Activated CD4-positive, alpha-beta T cell treated with anti-CD3 and anti-CD28 coated beads for 24 hours (primary cell): ENCODE data around the gene PDF.

Experiments used
- DNase-seq, 2 donors: peaks; one replicate each; pipeline ENCODE4 v3.0.0-alpha.2; 2020; ENCODE audit warnings: low read depth in 2 of 2

The PDF gene

GRCh38 chr16:69339289-69340094, 9.1 kb upstream of the PDF start, which contains the start of the genes COG8 and NIP7:
COG8 (minus strand) TSS chr16:69339564; CDS start chr16:69339552, 12 bp downstream.
NIP7 (plus strand) TSS chr16:69339772; CDS start chr16:69339830, 58 bp downstream.
- DNase-seq = peak; percentile 86 to 89

- peak in 1 of 2 donors; percentile 27 for DNase-seq
Measured at GRCh38 chr16:69338557-69339288, 8.3 kb upstream of the PDF start.

DNA sequence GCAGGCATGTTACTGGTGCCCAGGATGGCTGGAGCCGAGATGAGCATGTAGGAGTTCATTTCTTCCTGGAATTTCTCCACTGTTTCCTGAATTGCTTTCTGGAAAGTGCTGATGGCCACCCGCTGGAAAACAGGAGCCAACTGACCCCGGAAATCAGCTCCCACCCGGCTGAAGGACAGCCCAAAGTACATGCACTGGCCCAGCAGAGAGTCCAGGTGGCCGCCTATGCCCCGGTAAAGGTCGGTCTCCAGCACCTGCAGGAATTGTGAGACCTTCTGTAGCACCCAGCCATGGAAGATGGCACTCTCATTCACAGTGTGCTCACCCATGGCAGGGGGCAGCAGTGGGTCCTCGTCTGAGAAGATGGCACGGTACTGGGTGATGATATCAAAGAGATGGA, 4.3 kb upstream of the PDF start:
- DNase-seq = no peak

DNA sequence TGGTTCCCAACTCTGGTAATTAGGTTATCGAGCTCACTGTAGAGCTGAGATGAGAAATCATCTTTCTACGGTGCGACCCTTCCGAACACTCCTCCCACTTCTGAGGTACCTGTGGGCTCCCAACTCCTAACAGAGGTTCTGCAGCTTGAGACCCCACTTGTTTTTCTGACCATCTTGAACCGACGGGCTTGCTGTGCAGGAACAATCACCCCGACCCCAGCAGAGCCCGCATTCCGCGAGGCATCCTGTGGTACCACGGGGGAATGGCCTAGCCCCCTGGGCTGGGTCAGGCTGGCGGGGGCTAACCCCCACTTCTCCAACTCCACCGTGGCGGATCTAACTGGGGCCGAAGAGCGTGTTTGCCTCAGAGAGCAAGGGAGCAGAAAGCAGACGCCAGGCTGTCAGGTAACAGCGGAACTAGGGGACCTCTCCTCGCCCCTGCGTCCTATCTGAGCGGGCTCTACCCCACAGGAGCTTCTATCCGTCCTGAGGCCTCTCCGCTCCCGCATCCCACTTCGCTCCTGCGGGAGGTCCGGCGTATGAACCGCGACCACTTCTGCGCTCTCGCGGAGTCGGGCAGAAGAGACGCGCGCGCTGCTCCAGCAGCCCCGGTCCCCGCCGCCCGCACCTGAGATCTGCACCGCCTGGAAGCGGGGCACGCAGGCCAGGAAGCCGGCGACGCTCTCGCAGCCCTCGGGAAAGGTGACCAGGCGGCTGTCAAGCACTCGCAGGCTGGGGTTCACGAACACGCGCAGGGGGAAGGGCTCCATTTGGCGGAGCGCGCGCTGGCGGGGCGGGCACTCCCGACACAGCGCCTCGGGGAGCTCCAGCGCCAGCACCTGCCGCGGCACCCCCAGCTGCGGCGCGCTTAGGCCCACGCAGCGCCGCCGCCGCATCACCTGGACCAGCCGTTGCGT, 761 bp downstream of the PDF start:
- no peak for DNase-seq

DNA sequence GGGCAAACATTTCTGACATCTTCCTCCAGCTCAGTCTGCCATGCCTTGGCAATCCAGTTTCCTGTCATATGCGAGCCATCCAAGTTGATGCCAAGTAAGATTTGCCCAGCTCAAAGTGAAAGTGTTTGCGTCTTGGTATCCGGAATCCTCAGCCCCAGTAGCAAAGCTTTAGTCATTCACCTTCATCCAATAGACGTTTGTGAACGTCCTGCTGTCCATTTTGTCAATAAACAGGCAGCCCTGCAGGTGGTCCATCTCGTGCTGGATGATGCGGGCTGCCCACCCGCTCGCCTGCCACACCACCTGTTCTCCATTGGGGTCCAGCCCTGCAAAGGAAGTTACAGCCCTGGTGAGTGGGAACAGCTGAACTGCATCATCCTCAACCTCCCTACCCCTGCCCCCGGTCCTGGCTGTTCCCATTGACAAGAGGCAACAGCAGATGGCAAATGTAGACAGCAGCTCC, 1.5 kb downstream of the PDF start:
- no peak for DNase-seq

DNA sequence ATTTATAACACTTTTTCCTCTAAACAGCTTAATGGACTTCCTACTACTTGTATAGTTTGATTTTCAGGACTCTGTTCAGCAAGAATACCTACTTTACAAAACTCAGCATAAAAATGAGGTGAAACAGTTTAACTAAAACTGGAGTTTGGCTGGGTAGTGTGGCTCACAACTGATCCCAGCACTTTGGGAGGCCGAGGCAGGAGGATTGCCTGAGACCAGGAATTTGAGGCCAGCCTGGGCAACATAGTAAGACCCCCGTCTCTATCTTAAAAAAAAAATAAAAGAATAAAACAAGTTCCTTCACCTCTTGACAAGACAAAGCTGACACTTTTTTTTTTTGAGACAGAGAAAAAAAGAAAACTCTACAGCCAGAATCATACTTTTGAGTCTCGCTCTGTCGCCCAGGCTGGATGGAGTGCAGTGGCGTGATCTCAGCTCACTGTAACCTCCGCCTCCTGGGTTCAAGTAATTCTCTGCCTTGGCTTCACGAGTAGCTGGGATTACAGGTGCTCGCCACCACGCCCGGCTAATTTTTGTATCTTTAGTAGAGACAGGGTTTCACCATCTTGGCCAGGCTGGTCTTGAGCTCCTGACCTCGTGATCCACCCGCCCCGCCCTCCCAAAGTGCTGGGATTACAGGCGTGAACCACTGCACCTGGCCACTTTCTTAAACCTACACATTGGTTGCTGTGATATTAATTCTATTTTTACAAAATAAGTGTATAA, 2.6 kb downstream of the PDF start:
- DNase-seq = no peak

GRCh38 chr16:69326172-69326873, 4.1 kb downstream of the PDF start:
- DNase-seq = no peak

- DNase-seq = no peak
Measured at GRCh38 chr16:69325784-69326171, 4.6 kb downstream of the PDF start.

- no peak for DNase-seq
Measured at GRCh38 chr16:69324585-69325253, 5.7 kb downstream of the PDF start.

GRCh38 chr16:69324013-69324531, 6.3 kb downstream of the PDF start:
- no peak for DNase-seq

DNA sequence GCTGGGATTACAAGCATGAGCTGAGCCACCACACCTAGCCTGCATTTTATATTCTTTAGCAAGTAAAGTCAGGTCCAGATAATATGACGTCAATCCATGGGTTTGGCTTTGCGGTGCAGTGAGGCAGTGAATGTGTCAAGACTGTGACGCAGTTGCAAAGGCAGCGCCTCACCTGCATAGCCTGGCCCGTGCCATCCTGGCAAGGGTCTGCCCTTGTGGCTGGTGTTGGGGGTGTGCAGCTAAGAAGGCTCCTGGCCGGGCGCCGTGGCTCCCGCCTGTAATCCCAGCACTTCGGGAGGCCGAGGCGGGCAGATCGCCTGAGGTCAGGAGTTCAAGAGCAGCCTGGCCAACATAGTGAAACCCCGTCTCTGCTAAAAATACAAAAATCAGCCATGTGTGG, 7.0 kb downstream of the PDF start:
- no peak for DNase-seq

DNA sequence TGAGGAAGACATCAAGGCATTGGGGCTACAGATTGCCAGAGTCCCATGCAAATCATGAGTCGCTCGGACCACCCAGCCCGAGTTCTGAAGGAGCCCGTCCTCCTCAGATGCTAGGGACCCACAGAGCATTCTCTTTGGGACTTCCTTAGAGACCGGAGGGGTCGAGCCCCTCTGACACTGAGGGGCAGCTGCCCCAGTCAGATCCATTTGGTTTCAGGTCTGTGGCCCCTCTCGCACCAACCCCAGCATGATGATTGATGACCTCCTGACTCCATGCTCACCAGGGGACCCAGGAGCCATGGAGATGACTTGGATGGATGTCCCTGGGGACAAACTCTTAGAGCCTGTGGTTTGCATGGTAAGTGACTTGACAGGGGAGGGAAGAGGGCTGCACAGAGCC, 8.0 kb downstream of the PDF start:
- DNase-seq = no peak

DNA sequence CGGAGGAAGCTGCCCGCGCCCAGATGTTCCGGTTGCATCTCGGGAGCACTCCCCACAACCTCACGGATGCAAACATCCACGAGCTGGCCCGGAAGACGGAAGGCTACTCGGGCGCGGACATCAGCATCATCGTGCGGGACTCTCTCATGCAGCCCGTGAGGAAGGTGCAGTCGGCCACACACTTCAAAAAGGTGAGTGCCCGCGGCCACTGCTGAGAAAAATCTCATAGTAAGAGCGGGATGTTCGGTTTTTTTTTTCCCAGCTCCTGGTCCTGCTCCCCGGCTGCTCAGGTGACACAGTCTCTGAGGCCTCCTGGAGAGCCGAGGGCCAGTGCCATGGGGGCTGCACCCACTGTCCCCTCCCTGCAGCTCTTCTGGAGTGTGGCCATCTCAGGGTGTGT, 9.3 kb downstream of the PDF start:
- DNase-seq = no peak

- DNase-seq = no peak
Measured at GRCh38 chr16:69320740-69321073, 9.7 kb downstream of the PDF start.

DNA sequence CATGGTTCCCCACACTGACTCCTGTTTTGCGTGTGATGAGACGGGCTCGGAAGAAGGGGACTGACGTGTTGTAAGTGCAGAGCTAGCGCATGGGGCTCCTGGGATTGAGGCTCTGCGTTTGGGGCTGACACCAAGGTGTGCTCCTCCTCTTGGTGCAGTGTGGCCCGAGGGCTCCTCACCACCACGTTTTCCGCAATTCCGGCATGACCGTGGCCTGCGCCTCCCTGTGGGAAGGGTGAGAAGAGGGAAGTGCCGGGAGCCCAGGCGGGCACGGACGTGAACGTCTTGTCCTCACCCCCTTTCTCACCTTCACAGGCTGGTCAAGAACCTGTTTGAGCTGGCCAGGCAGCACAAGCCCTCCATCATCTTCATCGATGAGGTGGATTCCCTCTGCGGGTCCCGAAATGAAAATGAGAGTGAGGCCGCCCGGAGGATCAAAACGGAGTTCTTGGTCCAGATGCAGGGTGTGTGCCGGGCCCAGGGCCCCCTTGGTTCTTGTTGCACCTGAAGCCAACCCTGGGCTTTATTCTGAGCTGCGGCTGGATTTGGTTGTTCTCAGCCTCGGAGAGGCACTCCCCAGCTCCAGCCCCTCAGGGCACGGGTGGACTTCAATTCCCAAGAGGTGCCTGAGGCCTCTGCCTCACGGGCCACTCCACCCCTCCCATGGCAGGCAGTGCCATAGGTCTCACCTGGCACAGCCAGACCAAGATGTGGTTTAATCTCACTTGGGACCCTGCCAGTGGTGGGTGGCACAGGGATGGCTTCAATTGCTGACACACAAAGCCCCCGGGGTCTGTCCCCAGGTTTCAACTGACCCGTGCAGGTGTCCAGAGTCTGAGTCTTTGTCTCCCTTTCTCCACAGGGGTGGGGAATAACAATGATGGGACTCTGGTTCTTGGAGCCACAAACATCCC, 10.3 kb downstream of the PDF start:
- no peak for DNase-seq

- no peak for DNase-seq
Measured at GRCh38 chr16:69319381-69319780, 11.0 kb downstream of the PDF start.

DNA sequence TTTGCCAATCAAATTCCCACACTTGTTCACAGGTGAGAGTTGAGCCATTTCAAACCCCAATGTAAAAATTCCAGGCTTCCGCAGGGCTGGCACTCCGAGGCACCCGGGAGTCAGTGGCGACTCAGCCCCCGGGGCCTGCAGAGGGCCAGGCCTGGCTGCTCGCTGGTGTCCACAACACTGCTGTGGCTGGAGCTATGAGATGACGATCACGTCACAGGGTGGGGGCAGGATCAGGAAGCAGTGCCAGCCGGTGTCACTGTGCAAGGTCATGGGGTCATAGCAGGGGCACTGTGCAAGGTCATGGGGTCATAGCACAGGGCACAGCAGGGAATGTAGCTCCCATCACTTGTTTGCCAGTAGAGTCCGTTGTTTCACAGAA, 11.5 kb downstream of the PDF start:
- DNase-seq = no peak

DNA sequence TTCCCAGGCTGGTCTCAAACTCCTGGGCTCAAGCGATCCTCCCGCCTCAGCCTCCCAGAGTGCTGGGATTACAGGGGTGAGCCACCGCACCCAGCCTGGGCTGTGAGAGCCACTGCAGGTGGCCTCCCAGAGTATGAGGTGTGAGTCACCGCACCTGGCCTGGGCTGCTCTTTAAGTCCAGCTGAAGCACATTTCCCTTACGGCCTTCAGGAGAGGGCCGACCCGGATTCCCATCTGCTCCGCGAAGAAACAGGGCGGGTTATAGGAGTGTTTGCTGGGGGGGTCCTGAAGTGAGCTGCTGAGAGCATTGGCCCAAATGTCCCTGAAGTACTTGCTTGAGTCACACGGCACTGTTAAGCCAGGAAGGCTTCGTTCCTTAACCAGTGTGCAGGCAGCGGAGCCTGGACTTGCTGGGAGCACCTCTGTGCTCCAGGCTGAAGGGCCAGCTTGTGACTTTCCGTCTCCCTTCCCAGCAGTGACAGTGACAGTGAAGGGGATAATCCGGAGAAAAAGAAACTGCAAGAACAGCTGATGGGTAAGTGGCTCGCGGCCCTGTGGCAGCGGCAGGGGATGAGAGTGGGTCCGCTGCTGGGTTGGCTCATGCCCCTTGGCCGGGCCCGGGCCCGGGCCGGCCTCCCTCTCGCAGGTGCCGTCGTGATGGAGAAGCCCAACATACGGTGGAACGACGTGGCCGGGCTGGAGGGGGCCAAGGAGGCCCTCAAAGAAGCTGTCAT, 12.0 kb downstream of the PDF start:
- no peak for DNase-seq
